Measurements from ENCODE around the gene DCAKD. TPM values are rescaled to one million over a fixed set of nuclear protein-coding genes. Genes with fewer than 3 reads are reported as not detected.

DCAKD gene
- total and polyA plus RNA-seq, 2 of the 8 experiments (the other 6 are each of a cell fraction or from before 2014, with no cell fraction given) = 35.6 to 52.9 TPM

GRCh38 chr17:44990994-44991393 is 60.4 kb downstream of the DCAKD start:
- no peak overlapping the region for H3K9ac ChIP-seq (replicated peaks in 1 of 4; ENCODE audit: extremely low read depth in 1 of 4, low read depth in 3 of 4, low read length in 3 of 4)
- no peak overlapping the region for H3K27ac ChIP-seq (ENCODE audit: low read depth, low read length)
- no peak overlapping the region for H3K23ac ChIP-seq (ENCODE audit: insufficient read length)
- H2BK20ac ChIP-seq (ENCODE audit: low read length) = no peak overlapping the region
- no peak overlapping the region for H3K4me3 ChIP-seq (ENCODE audit: extremely low read depth in 1 of 4, insufficient read depth in 2 of 4, low read depth in 3 of 4, low read length in 4 of 4)
- H3K23me2 ChIP-seq (ENCODE audit: low read depth, low read length) = peaks cover 8% of the 10 kb centered on the region; the same call in 1 of the 2 replicates
- H4K91ac ChIP-seq (replicated peaks; ENCODE audit: insufficient read length, low read length) = no peak overlapping the region
- no peaks in the 10 kb centered on the region for H3K9me3 ChIP-seq (ENCODE audit: insufficient read depth in 2 of 2, low read depth in 1 of 2, low read length in 1 of 2)
- H3K4me2 ChIP-seq (ENCODE audit: insufficient read depth in 1 of 2, low read depth in 2 of 2, low read length in 2 of 2) = no peak overlapping the region
- ChIA-PET CTCF (ENCODE audit: partially characterized antibody) (interaction anchor here (0.8 to 16.0 kb wide), 14 partner anchors 11 to 113 kb away, joined by 3 to 102 read pairs (median 5); partner anchors contain the start of gene C1QL1), POLR2A (ENCODE audit: partially characterized antibody) (interaction anchor here (1.5 kb wide), 1 partner anchor 12 kb away, joined by 4 read pairs; no protein-coding TSS in a partner anchor)
- H3K79me2 ChIP-seq (ENCODE audit: control insufficient read depth in 1 of 2, insufficient read depth in 2 of 2, low read length in 2 of 2) = no peaks in the 10 kb centered on the region; a peak in 1 of 4 replicates
- no peak overlapping the region for H4K5ac ChIP-seq (ENCODE audit: insufficient read length, low read depth, low read length)
- H3K4ac ChIP-seq (replicated peaks; ENCODE audit: insufficient read length, low read depth, low read length) = no peak overlapping the region
- H2BK12ac ChIP-seq (ENCODE audit: low read depth, low read length) = no peak overlapping the region
- no peak overlapping the region for H3K18ac ChIP-seq (ENCODE audit: extremely low read depth, low read length)
- H2AK5ac ChIP-seq (ENCODE audit: low read depth, low read length) = no peak overlapping the region
- no peak overlapping the region for H4K8ac ChIP-seq (ENCODE audit: extremely low read depth, insufficient read depth, low read length)
- H3K36me3 ChIP-seq (ENCODE audit: control insufficient read depth in 2 of 4, insufficient read depth in 4 of 4, low read length in 3 of 4) = no peaks in the 10 kb centered on the region
- no peaks in the 10 kb centered on the region for H4K20me1 ChIP-seq (replicated peaks in 1 of 2; ENCODE audit: control insufficient read depth in 1 of 2, insufficient read depth in 2 of 2, low read length in 2 of 2)
- no peak for FAIRE-seq
- DNase-seq (ENCODE audit: low read depth in 1 of 2, low spot score in 2 of 2) = no peak
- peaks cover 0 to 11% (median 4%) of the 10 kb centered on the region in 4 experiments; a peak in 5 of 7 replicates for H3K27me3 ChIP-seq (replicated peaks in 1 of 4; ENCODE audit: control insufficient read depth in 3 of 4, extremely low read depth in 1 of 4, insufficient read depth in 3 of 4, low read length in 3 of 4)
- H3K56ac ChIP-seq (replicated peaks; ENCODE audit: insufficient read length, low read depth, low read length) = no peak overlapping the region
- no peak overlapping the region for H2BK120ac ChIP-seq (replicated peaks; ENCODE audit: low read depth, low read length)
- H3K79me1 ChIP-seq (ENCODE audit: low read depth, low read length) = no peaks in the 10 kb centered on the region
- peaks cover 0 to 7% (median 6%) of the 10 kb centered on the region in 4 experiments; a peak in 4 of 7 replicates for H3K4me1 ChIP-seq (replicated peaks in 1 of 4; ENCODE audit: control insufficient read depth in 3 of 4, insufficient read depth in 4 of 4, low read length in 3 of 4)
- WGBS, 2 experiments (ENCODE audit: extremely low coverage in 1 of 2, insufficient coverage in 1 of 2, insufficient read length in 1 of 2, insufficient replicate concordance in 2 of 2, low coverage in 1 of 2, low lambda C conversion rate in 2 of 2, missing lambda C conversion rate in 1 of 2) = 83% methylated on average over 10 of the region's 10 CpGs; no CpG with 5 or more reads in 1 of the 2 experiments
- TF ChIP-seq JUND (IDR thresholded peaks at IDR 0.05; ENCODE audit: low read length) (no peak), KDM1A (IDR thresholded peaks at IDR 0.05; ENCODE audit: borderline replicate concordance, low read length) (no peak), FOSL1 (IDR thresholded peaks at IDR 0.05; ENCODE audit: insufficient read depth, low read depth, low read length) (no peak), BRCA1 (IDR thresholded peaks at IDR 0.05; ENCODE audit: low read depth, low read length) (no peak), ZNF274 (IDR thresholded peaks at IDR 0.05; ENCODE audit: borderline replicate concordance, extremely low read depth, low read length) (no peak), SRF (IDR thresholded peaks at IDR 0.05; ENCODE audit: low read depth, low read length) (no peak), SUZ12 (IDR thresholded peaks at IDR 0.05; ENCODE audit: low read length) (no peak)
- H2BK5ac ChIP-seq (ENCODE audit: low read depth, low read length) = no peak overlapping the region
- no peak overlapping the region for H3K14ac ChIP-seq (ENCODE audit: insufficient read length)
- no peak overlapping the region for H2BK15ac ChIP-seq (ENCODE audit: low read length)
- no peak overlapping the region for H2AFZ ChIP-seq (ENCODE audit: low read length)
